Endodermal cell (in vitro differentiated cells): Measurements from ENCODE around the gene VASP. TPM values are rescaled to one million over a fixed set of nuclear protein-coding genes. Genes with fewer than 3 reads are reported as not detected.
A peak's percentile ranks its signal among the peaks of the same experiment; 100 is the strongest.

ENCODE experiments used
- DNase-seq: peaks from one replicate; pipeline ENCODE4 v3.0.0-alpha.2; 2017
- H3K27ac ChIP-seq: 2 replicates; pipeline ENCODE4 v1.5.1; 2013; ENCODE audit warnings: mild to moderate bottlenecking, low read depth, low read length, moderate library complexity
- H3K27me3 ChIP-seq: 2 replicates; pipeline ENCODE4 v1.6.1; 2013; ENCODE audit warnings: mild to moderate bottlenecking, low read length, moderate library complexity; ENCODE audit not compliant: insufficient read depth, control insufficient read depth, poor library complexity, severe bottlenecking
- H3K36me3 ChIP-seq: 2 replicates; pipeline ENCODE4 v1.7.0; 2013; ENCODE audit warnings: mild to moderate bottlenecking, low read length, moderate library complexity; ENCODE audit not compliant: control insufficient read depth, insufficient read depth
- H3K4me1 ChIP-seq: one replicate; pipeline ENCODE4 v1.7.0; 2013; ENCODE audit warnings: low read length; ENCODE audit not compliant: control insufficient read depth, insufficient read depth
- H3K4me3 ChIP-seq: 2 replicates; pipeline ENCODE4 v1.5.1; 2013; ENCODE audit warnings: mild to moderate bottlenecking, low read length, moderate library complexity
- H3K9ac ChIP-seq: 2 replicates; pipeline ENCODE4 v1.6.1; 2013; ENCODE audit warnings: mild to moderate bottlenecking, low read length, moderate library complexity; ENCODE audit not compliant: poor library complexity, severe bottlenecking; ENCODE audit errors: extremely low read depth
- H3K9me3 ChIP-seq: 2 replicates; pipeline ENCODE4 v1.6.1; 2013; ENCODE audit warnings: mild to moderate bottlenecking, low read length, moderate library complexity; ENCODE audit not compliant: control insufficient read depth
- H3K27ac Mint-ChIP-seq: 2 replicates; pipeline ENCODE4 v1.8.0; 2020; ENCODE audit warnings: mixed read lengths
- H3K27me3 Mint-ChIP-seq: 2 replicates; pipeline ENCODE4 v1.8.0; 2021; ENCODE audit warnings: mild to moderate bottlenecking, mixed read lengths; ENCODE audit not compliant: insufficient read depth
- H3K36me3 Mint-ChIP-seq: 2 replicates; pipeline ENCODE4 v1.8.0; 2020; ENCODE audit warnings: low read depth, mixed read lengths
- H3K4me1 Mint-ChIP-seq: 2 replicates; pipeline ENCODE4 v1.8.0; 2020; ENCODE audit warnings: mixed read lengths
- H3K4me3 Mint-ChIP-seq: 2 replicates; pipeline ENCODE4 v1.8.0; 2020; ENCODE audit warnings: mild to moderate bottlenecking, moderate library complexity, mixed read lengths
- H3K9me3 Mint-ChIP-seq: 2 replicates; pipeline ENCODE4 v1.8.0; 2020; ENCODE audit warnings: mild to moderate bottlenecking, mixed read lengths
- WGBS, 2 experiments: methylation state at CpG; one replicate each; pipeline versions ENCODE4 v1.1.5 to v1.1.7; 2013; ENCODE audit warnings: missing lambda C conversion rate in 2 of 2, mixed read lengths in 1 of 2; ENCODE audit not compliant: insufficient coverage in 1 of 2, insufficient read length in 1 of 2; 5-methylcytosine and 5-hydroxymethylcytosine counted together
- total RNA-seq, 2 donors: library from RNA; stranded (reverse); fragmentation: NEBNext Ultra II Directional in 1 of 2; extraction: Animal tissue kit (Norgen Biotek cat#: 25700) in 1 of 2; gene quantifications; 2 replicates in 1 of 2; 3 replicates in 1 of 2; pipeline ENCODE4 v1.2.1, GENCODE V29; 2021
- TF ChIP-seq, protein P1 (sequence below): fragments of 200-600 bp; sonication (generic); conservative IDR thresholded peaks from 2 replicates; pipeline ENCODE4 v1.5.0; 2021; ENCODE audit warnings: antibody characterized with exemption, mild to moderate bottlenecking

VASP gene
- total RNA-seq, 2 donors from 2014 or later = 134 to 144 TPM

DNA sequence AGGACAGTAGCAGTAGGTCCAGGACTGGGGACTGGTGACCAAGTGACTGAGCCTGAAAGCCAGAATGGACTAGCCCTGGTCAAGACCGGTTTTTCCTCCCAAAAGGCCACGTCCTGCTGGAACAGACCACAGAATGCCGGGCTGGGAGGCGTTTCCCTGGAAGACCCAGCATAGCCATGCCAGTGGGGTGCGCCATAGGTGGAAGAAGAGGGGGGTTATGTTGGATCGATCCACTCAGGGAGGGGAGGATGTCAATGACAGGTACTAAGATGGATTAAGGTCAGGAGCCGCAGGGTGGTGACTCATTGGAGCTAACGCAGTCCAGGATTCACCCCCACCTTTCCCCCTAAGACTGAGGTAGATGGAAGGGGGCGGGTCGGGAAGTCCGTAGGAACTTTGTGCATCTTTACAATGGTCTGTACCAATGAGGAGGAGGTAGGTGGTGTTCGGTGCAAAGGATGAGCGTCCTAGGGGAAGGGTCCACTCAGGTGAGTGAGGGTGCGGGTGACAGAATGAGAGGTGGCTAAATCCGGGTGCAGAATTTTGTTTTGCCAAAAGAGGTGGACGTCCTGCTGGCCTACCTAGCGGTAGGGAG is 21.0 kb downstream of the VASP start:
- Mint-ChIP-seq H3K27ac (no peak overlapping the region), H3K36me3 (peaks cover 42% of the 10 kb centered on the region), H3K27me3 (peaks cover 25% of the 10 kb centered on the region), H3K4me1 (peaks cover 4% of the 10 kb centered on the region), H3K9me3 (peaks cover 14% of the 10 kb centered on the region), H3K4me3 (peak overlapping the region; percentile 55)
- 82 to 91% methylated on average over 10 to 15 of the region's 17 CpGs for WGBS, 2 experiments
- Histone ChIP-seq H3K36me3 (peaks cover 58% of the 10 kb centered on the region), H3K4me1 (no peaks in the 10 kb centered on the region), H3K4me3 (no peak overlapping the region), H3K27me3 (no peaks in the 10 kb centered on the region), H3K9me3 (peaks cover 11% of the 10 kb centered on the region), H3K9ac (no peak overlapping the region), H3K27ac (no peak overlapping the region)
- peak; percentile 87 for DNase-seq
- TF ChIP-seq, protein P1, sequence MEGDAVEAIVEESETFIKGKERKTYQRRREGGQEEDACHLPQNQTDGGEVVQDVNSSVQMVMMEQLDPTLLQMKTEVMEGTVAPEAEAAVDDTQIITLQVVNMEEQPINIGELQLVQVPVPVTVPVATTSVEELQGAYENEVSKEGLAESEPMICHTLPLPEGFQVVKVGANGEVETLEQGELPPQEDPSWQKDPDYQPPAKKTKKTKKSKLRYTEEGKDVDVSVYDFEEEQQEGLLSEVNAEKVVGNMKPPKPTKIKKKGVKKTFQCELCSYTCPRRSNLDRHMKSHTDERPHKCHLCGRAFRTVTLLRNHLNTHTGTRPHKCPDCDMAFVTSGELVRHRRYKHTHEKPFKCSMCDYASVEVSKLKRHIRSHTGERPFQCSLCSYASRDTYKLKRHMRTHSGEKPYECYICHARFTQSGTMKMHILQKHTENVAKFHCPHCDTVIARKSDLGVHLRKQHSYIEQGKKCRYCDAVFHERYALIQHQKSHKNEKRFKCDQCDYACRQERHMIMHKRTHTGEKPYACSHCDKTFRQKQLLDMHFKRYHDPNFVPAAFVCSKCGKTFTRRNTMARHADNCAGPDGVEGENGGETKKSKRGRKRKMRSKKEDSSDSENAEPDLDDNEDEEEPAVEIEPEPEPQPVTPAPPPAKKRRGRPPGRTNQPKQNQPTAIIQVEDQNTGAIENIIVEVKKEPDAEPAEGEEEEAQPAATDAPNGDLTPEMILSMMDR = no peak

DNA sequence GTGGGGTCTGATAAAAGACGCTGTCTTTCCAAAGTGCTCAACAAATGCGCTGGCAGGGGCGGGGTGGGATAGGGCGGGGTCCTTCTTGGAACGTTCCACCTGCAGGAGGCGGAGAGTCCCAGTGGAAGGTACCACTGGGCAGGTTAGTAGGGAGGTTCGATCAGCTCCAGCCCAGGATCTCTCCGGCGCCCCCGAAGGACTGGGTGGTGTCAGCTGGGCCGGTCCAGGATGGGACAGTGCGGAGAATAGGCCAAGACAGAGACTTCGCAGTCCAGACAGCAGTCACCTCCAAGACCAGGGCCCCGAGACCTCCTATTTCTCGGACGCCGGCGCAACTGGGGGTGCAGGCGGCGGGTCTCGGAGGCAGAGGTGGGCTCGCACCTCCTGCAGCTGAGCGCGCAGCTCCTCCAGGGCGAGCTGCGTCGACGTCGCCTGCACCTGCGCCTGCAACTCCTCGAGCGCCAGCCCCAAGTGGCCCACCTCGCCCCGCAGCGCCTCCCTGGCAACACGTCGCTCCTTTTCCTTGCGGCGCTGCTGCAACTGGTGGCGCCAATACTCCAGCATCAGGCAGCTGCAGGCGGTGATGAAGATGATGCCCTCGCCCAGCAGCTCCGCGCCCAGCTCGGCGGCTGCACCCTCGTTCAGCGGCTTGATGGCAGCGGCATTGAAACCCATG is 21.6 kb downstream of the VASP start:
- peaks cover 36% of the 10 kb centered on the region for H3K36me3 Mint-ChIP-seq
- Histone ChIP-seq H3K9me3 (peaks cover 11% of the 10 kb centered on the region), H3K27me3 (no peaks in the 10 kb centered on the region), H3K4me1 (no peaks in the 10 kb centered on the region), H3K36me3 (peaks cover 52% of the 10 kb centered on the region), H3K27ac (no peak overlapping the region), H3K4me3 (no peak overlapping the region), H3K9ac (no peak overlapping the region)
- H3K27me3 Mint-ChIP-seq = peaks cover 25% of the 10 kb centered on the region
- TF ChIP-seq, protein P1 = peak; percentile 12
- H3K4me3 Mint-ChIP-seq = peak overlapping the region; percentile 55
- peaks cover 14% of the 10 kb centered on the region for H3K9me3 Mint-ChIP-seq
- DNase-seq = peak; percentile 97
- WGBS, 2 experiments = 89 to 95% methylated on average over 45 to 49 of the region's 49 CpGs
- peaks cover 4% of the 10 kb centered on the region for H3K4me1 Mint-ChIP-seq
- H3K27ac Mint-ChIP-seq = no peak overlapping the region

DNA sequence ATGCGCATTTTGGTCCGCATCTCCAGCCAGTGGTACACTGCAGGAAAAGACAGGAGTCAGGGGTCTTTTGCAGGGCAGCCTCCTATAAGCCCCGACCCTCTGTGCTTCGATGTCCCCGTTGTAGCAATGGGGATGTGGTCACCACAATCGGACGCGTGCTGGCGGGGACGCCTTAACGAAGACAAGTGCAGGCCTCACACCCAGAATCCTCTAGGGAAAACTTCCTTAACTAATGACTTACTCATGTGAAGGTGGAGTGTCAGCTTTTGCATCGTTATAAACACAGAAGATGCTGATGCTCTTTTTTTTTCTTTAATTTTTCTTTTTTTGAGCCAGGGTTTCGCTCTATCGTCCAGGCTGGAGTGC is 22.1 kb downstream of the VASP start:
- Histone ChIP-seq H3K27ac (no peak overlapping the region), H3K27me3 (no peaks in the 10 kb centered on the region), H3K9ac (no peak overlapping the region), H3K4me3 (no peak overlapping the region), H3K4me1 (no peaks in the 10 kb centered on the region), H3K9me3 (peaks cover 11% of the 10 kb centered on the region), H3K36me3 (peaks cover 47% of the 10 kb centered on the region)
- TF ChIP-seq, protein P1 = no peak
- Mint-ChIP-seq H3K27ac (no peak overlapping the region), H3K4me3 (peak overlapping the region; percentile 55), H3K27me3 (peaks cover 25% of the 10 kb centered on the region), H3K36me3 (peaks cover 30% of the 10 kb centered on the region), H3K9me3 (peaks cover 14% of the 10 kb centered on the region), H3K4me1 (peaks cover 4% of the 10 kb centered on the region)
- no peak for DNase-seq
- 96 to 100% methylated on average over 9 to 13 of the region's 14 CpGs for WGBS, 2 experiments
